HEK293 (cell line): ENCODE data around the gene ERBB2.

Source experiments
- CTCF ChIA-PET: fragments of 350-600 bp; formaldehyde crosslinking; extraction: SDS; loops from one replicate; lab custom pipeline; 2021; ENCODE audit warnings: antibody characterized with exemption; lab: Yijun Ruan, JAX
- POLR2A ChIA-PET: fragments of 300-600 bp; formaldehyde crosslinking; extraction: SDS; loops from one replicate; lab custom pipeline; 2020; ENCODE audit warnings: antibody characterized with exemption, inconsistent platforms; lab: Yijun Ruan, JAX
- H3K27ac ChIP-seq: fragments of 200-500 bp; sonication (Bioruptor generic); 2 replicates; pipeline ENCODE4 v1.5.1; 2014; ENCODE audit warnings: low read depth, low read length, control low read depth, inconsistent platforms; ENCODE audit errors: extremely low read depth
- H3K36me3 ChIP-seq, 2 experiments: fragments of 200-500 bp in 1 of 2; sonication (Bioruptor generic) in 1 of 2; 1 replicate in 1 of 2; 2 replicates in 1 of 2; pipeline ENCODE4 v1.5.1; 2014 to 2017; ENCODE audit warnings: inconsistent platforms in 2 of 2, low read length in 2 of 2; ENCODE audit not compliant: control insufficient read depth in 2 of 2, insufficient read depth in 1 of 2
- H3K4me1 ChIP-seq: fragments of 200-500 bp; sonication (Bioruptor generic); 2 replicates; pipeline ENCODE4 v1.5.1; 2014; ENCODE audit warnings: mild to moderate bottlenecking, low read length, inconsistent platforms; ENCODE audit not compliant: control insufficient read depth, insufficient read depth
- H3K4me3 ChIP-seq: 2 replicates; pipeline ENCODE4 v1.5.1; 2011; ENCODE audit warnings: low read depth, mild to moderate bottlenecking, control low read depth, low read length, moderate library complexity
- H3K9me3 ChIP-seq: fragments of 200-500 bp; sonication (Bioruptor generic); 2 replicates; pipeline ENCODE4 v1.5.1; 2014; ENCODE audit warnings: low read depth, low read length, inconsistent platforms; ENCODE audit not compliant: control insufficient read depth, insufficient read depth
- CTCF ChIP-seq: fragments of 450-650 bp; formaldehyde crosslinking; IDR thresholded peaks from 2 replicates; pipeline ENCODE4 v1.5.1; 2016; ENCODE audit warnings: missing biosample characterization, missing genetic modification characterization
- HOXA7 ChIP-seq: sonication (generic); formaldehyde crosslinking; IDR thresholded peaks from 2 replicates; pipeline ENCODE4 v1.8.1; 2022; ENCODE audit warnings: missing genetic modification reagents, borderline replicate concordance
- KLF1 ChIP-seq: fragments of 450-650 bp; formaldehyde crosslinking; IDR thresholded peaks from 2 replicates; pipeline ENCODE4 v1.5.1; 2016; ENCODE audit warnings: missing biosample characterization, missing genetic modification characterization
- PATZ1 ChIP-seq: fragments of 450-650 bp; formaldehyde crosslinking; IDR thresholded peaks from 2 replicates; pipeline ENCODE4 v1.5.1; 2016; ENCODE audit warnings: missing biosample characterization, missing genetic modification characterization
- RBAK ChIP-seq: fragments of 450-650 bp; formaldehyde crosslinking; IDR thresholded peaks from 2 replicates; pipeline ENCODE4 v1.5.1; 2016; ENCODE audit warnings: missing biosample characterization, missing genetic modification characterization
- SP7 ChIP-seq: fragments of 450-650 bp; formaldehyde crosslinking; IDR thresholded peaks from 2 replicates; pipeline ENCODE4 v1.5.1; 2016; ENCODE audit warnings: missing biosample characterization, missing genetic modification characterization
- ZFP3 ChIP-seq: fragments of 450-650 bp; formaldehyde crosslinking; IDR thresholded peaks from 2 replicates; pipeline ENCODE4 v1.5.1; 2016; ENCODE audit warnings: low read depth, missing biosample characterization, missing genetic modification characterization
- ZNF184 ChIP-seq: fragments of 450-650 bp; IDR thresholded peaks from 2 replicates; pipeline ENCODE4 v1.5.1; 2018; ENCODE audit warnings: missing biosample characterization, mild to moderate bottlenecking, missing genetic modification characterization
- ZNF19 ChIP-seq: fragments of 450-650 bp; formaldehyde crosslinking; IDR thresholded peaks from 2 replicates; pipeline ENCODE4; 2016; ENCODE audit warnings: missing biosample characterization, missing genetic modification characterization, low read depth
- ZNF248 ChIP-seq: fragments of 450-650 bp; formaldehyde crosslinking; IDR thresholded peaks from 2 replicates; pipeline ENCODE4 v1.5.1; 2017; ENCODE audit warnings: missing biosample characterization, missing genetic modification characterization
- ZNF280C ChIP-seq: fragments of 450-650 bp; formaldehyde crosslinking; IDR thresholded peaks from 2 replicates; pipeline ENCODE4 v1.5.1; 2016; ENCODE audit warnings: missing biosample characterization, missing genetic modification characterization
- ZNF280D ChIP-seq: fragments of 450-650 bp; formaldehyde crosslinking; IDR thresholded peaks from 2 replicates; pipeline ENCODE4 v1.5.1; 2016; ENCODE audit warnings: missing biosample characterization, missing genetic modification characterization
- ZNF366 ChIP-seq: fragments of 450-650 bp; formaldehyde crosslinking; conservative IDR thresholded peaks from 2 replicates; pipeline ENCODE4 v1.5.1; 2016; ENCODE audit warnings: missing biosample characterization, missing genetic modification characterization
- ZNF473 ChIP-seq: fragments of 450-650 bp; formaldehyde crosslinking; IDR thresholded peaks from 2 replicates; pipeline ENCODE4 v1.5.1; 2017; ENCODE audit warnings: missing biosample characterization, missing genetic modification characterization
- ZNF513 ChIP-seq: fragments of 450-650 bp; IDR thresholded peaks from 2 replicates; pipeline ENCODE4 v1.5.1; 2018; ENCODE audit warnings: missing biosample characterization, missing genetic modification characterization
- ZNF548 ChIP-seq: fragments of 450-650 bp; formaldehyde crosslinking; IDR thresholded peaks from 2 replicates; pipeline ENCODE4 v1.5.1; 2016; ENCODE audit warnings: missing biosample characterization, missing genetic modification characterization
- ZNF561 ChIP-seq: fragments of 450-650 bp; IDR thresholded peaks from 2 replicates; pipeline ENCODE4 v1.5.1; 2018; ENCODE audit warnings: missing biosample characterization, missing genetic modification characterization, borderline replicate concordance
- ZNF580 ChIP-seq: fragments of 450-650 bp; formaldehyde crosslinking; IDR thresholded peaks from 2 replicates; pipeline ENCODE4 v1.5.1; 2016; ENCODE audit warnings: missing biosample characterization, missing genetic modification characterization
- ZNF610 ChIP-seq: fragments of 450-650 bp; formaldehyde crosslinking; IDR thresholded peaks from 2 replicates; pipeline ENCODE4 v1.5.1; 2016; ENCODE audit warnings: missing biosample characterization, missing genetic modification characterization, borderline replicate concordance
- ZNF843 ChIP-seq: fragments of 450-650 bp; formaldehyde crosslinking; IDR thresholded peaks from 2 replicates; pipeline ENCODE4 v1.5.1; 2016; ENCODE audit warnings: missing biosample characterization, missing genetic modification characterization

The ERBB2 gene

GRCh38 chr17:39661744-39662541, 37.9 kb upstream of the ERBB2 start:
- Histone ChIP-seq H3K4me1 (peaks cover 9% of the 10 kb centered on the region), H3K36me3 (peaks cover 3 to 56% of the 10 kb centered on the region in 2 experiments; a peak in 1 of 3 replicates), H3K4me3 (no peak overlapping the region), H3K9me3 (no peaks in the 10 kb centered on the region), H3K27ac (0 out of 2 replicates have a peak overlapping the region, but pooled peaks have one; percentile 9)
- POLR2A ChIA-PET: no interaction called here
- no peak for TF ChIP-seq ZNF19
- no peak for TF ChIP-seq RBAK (tag by site-specific recombination)
- TF ChIP-seq ZNF561 (tag by site-specific recombination): no peak
- TF ChIP-seq PATZ1 (tag by site-specific recombination): no peak
- 0 out of 2 replicates have a peak, but pooled peaks have one; percentile 33 for TF ChIP-seq ZNF580 (tag by site-specific recombination)
- TF ChIP-seq SP7 (tag by site-specific recombination): no peak
- no peak for TF ChIP-seq HOXA7 (CRISPR knock-in tag)
- no peak for TF ChIP-seq ZNF548 (tag by site-specific recombination)
- CTCF ChIA-PET: interaction anchor here (0.6 to 1.8 kb wide), 4 partner anchors 36 to 92 kb away, joined by 3 to 10 read pairs (median 4); no protein-coding TSS in a partner anchor

- ChIA-PET POLR2A (interaction anchor here (2.1 kb wide), 1 partner anchor 9 kb away, joined by 5 read pairs; no protein-coding TSS in a partner anchor), CTCF (interaction anchor here (0.6 to 11.6 kb wide), 3 partner anchors 9 to 407 kb away, joined by 3 to 168 read pairs (median 12); partner anchors contain the start of gene PPP1R1B)
- H3K4me3 ChIP-seq: no peak overlapping the region
- no peak overlapping the region for H3K27ac ChIP-seq
- peaks cover 3 to 51% of the 10 kb centered on the region in 2 experiments; a peak in 1 of 3 replicates for H3K36me3 ChIP-seq
- H3K4me1 ChIP-seq: peaks cover 9% of the 10 kb centered on the region
- no peaks in the 10 kb centered on the region for H3K9me3 ChIP-seq
- TF ChIP-seq ZNF843 (tag by site-specific recombination): no peak
- no peak for TF ChIP-seq ZNF366 (tag by site-specific recombination)
- no peak for TF ChIP-seq ZNF473 (tag by site-specific recombination)
- TF ChIP-seq ZNF280C (tag by site-specific recombination): no peak
- no peak for TF ChIP-seq ZNF248 (tag by site-specific recombination)
- no peak for TF ChIP-seq ZNF280D
- TF ChIP-seq ZNF513 (tag by site-specific recombination): peak; percentile 82
- peak; percentile 40 for TF ChIP-seq KLF1 (tag by site-specific recombination)
- no peak for TF ChIP-seq CTCF (tag by site-specific recombination)
- TF ChIP-seq ZNF610 (tag by site-specific recombination): no peak
- TF ChIP-seq ZNF184 (tag by site-specific recombination): no peak
- TF ChIP-seq ZFP3: no peak
Observed at GRCh38 chr17:39662551-39663339, 37.1 kb upstream of the ERBB2 start.
